ENCODE measurements around the gene TSC22D4. TPM values are rescaled to one million over a fixed set of nuclear protein-coding genes. Genes with fewer than 3 reads are reported as not detected.
"Not testable (repeated sequence)": the region's sequence is repeated elsewhere in the genome, so short reads cannot be mapped to it uniquely, and the experiment has no call there.

TSC22D4 gene
- total RNA-seq, 1 donor from 2014 or later: 42.9 TPM

DNA sequence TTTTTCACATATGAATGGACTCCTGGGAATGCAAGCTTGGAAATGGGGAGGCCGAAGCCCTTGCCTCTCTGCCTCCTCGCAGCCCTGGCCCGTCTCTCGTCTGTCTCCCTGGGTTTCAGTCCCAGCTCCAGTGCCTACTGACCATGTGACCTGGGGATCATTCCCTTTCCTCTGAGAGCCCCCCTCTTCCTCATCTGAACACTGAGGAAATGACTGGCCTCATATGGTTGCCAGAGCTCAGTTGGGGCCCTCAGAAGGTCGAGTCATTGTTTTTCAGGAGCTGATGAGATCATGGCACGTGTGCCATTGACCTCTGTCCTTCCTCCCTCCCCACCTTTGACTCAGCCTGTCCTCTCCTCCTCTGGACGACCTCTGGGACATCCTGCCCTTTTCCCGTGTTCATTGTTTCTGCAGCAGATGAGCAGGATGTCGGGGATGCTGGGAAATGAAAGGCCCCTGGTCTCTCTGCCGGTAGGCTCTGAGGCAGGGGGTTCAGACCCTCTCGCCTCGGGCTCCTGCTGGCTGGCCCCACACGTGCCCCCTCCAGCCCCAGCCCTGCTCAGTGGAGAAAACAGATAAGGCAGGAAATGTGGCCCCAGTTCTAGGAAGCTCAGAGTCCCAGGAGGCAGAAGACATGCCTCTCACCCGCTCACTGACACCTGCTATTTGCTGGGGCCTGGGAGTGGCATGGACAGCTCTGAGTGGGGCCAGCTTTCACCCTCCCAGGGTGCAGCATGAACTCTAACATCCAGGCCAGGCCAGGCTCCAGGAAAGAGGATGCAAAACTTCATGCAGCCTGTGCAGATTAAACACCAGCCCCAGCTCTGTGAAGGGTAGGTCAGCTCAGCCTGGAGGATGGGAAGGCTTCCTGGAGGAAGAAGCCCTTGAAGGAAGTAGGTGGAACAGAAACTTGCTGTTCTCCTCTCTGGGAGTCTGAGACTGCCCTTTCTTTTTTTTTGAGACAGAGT lies 34.4 kb downstream of the TSC22D4 start:
- DNase-seq (ENCODE audit: low spot score): no peak

DNA sequence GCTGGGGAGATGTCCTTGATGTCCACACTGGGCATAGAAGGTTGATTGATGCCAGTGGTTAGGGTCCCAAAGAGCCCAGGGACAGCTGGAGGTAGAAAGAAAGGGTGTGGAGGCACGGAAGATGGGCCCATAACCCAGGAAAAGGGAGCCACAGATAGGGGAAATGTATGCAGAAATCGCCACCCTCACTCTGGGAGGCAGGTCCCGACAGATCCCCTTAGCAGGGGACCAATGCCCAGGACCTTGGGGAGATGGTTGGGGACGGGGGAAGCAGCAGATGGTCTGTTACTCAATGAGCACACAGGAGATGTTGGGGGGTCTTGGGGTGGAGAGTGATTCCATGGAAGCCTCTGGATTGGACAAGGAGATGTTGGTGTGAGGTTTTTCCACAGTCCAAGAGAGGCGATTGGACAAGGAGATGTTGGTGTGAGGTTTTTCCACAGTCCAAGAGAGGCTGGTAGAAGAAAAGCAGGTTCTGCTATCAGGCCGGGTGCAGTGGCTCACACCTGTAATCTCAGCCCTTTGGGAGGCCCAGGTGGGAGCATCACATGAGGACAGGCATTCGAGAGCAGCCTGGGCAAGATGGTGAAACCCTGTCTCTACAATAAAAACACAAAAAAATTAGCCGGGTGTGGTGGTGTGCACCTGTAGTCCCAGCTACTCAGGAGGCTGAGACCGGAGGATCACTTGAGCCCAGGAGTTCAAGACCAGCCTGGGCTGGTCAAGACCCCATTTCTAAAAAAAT lies 35.7 kb downstream of the TSC22D4 start:
- no peak for DNase-seq (ENCODE audit: low spot score)

DNA sequence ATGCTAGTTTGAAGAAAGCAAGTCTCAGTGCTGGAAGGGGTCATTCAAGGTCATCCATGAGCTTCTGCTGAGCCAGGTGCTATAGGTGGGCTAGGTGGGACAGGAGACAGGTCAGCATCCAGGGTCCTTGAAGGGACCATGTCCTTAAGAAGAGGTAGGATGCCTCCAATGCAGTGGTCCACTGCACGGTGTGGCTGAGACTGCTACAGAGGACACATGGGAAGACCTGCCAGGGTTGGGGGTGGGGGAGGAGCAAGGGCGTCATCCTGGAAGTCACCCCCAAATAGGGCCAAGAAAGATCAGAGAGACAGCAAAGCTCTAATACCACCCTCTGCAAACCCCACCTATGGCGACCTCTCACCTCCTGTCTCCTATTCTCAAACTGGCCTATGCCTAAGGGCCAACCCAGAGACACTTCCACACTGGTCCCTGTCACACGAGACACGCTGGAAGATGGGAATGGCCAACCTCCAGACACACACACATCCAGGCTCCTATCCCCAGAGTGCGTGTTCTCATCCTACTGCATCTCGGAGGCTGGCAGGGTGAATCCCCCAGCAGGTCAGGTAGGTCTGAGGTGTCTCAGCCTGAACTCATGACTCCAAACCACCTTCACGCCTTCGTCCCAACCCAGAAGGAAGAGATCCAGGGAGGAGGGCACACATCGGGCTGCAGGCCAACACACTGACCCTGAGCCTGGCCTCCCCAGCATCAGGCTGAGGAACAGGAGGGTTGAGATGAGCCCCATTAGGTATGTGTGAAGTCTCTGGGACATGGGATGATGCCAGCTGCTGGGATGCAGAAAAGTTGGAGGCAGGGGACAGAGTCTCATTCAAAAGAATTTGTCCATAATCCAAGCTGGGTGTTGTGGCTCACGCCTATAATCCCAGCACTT lies 37.1 kb downstream of the TSC22D4 start:
- DNase-seq (ENCODE audit: low spot score): no peak

DNA sequence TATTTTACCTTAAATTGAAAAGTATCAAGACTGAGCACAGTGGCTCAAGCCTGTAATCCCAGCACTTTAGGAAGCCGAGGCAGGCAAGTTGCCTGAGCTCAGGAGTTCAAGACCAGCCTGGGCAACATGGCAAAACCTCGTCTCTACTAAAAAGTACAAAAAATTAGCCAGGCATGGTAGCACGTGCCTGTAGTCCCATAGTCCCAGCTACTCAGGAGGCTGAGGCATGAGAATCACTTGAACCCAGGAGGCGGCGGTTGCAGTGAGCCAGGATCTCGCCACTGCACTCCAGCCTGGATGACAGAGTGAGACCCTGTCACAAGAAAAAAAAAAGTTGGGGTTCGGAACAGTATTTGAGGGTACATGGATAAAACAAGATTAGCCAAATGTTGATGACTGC lies 39.8 kb downstream of the TSC22D4 start:
- DNase-seq (ENCODE audit: low spot score): not testable (repeated sequence)

DNA sequence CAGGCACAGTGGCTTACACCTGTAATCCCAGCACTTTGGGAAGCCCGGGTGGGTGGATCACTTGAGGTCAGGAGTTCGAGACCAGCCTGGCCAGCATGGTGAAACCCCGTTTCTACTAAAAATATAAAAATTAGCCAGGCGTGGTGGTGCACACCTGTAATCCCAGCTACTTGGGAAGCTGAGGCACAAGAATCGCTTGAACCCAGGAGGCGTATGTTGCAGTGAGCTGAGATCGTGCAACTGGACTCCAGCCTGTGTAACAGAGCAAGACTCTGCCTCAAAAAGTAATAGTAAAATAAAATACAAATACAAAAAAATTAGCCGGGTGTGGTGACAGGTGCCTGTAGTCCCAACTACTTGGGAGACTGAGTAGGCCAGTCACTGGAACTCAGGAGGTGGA lies 40.3 kb downstream of the TSC22D4 start:
- DNase-seq (ENCODE audit: low spot score): not testable (repeated sequence)

DNA sequence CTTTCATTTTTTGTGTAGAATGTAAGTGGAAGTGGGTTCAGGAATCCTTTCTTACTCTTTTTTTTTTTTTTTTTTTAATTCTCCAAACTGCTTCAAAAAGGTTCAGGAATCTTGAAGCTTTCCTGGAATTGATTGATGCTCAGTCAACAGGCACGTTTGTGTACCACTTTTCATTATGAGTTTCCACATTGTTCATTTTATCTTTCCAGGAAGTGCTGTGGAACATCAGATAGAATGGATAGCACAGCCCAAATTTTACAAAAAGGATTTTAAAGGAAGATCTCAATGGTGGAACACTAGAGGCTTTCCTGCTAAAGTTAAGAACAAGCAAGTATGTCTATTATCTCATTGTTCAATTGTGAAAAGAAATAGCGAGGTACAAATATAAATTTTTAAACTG lies 40.8 kb downstream of the TSC22D4 start:
- DNase-seq (ENCODE audit: low spot score): no peak

DNA sequence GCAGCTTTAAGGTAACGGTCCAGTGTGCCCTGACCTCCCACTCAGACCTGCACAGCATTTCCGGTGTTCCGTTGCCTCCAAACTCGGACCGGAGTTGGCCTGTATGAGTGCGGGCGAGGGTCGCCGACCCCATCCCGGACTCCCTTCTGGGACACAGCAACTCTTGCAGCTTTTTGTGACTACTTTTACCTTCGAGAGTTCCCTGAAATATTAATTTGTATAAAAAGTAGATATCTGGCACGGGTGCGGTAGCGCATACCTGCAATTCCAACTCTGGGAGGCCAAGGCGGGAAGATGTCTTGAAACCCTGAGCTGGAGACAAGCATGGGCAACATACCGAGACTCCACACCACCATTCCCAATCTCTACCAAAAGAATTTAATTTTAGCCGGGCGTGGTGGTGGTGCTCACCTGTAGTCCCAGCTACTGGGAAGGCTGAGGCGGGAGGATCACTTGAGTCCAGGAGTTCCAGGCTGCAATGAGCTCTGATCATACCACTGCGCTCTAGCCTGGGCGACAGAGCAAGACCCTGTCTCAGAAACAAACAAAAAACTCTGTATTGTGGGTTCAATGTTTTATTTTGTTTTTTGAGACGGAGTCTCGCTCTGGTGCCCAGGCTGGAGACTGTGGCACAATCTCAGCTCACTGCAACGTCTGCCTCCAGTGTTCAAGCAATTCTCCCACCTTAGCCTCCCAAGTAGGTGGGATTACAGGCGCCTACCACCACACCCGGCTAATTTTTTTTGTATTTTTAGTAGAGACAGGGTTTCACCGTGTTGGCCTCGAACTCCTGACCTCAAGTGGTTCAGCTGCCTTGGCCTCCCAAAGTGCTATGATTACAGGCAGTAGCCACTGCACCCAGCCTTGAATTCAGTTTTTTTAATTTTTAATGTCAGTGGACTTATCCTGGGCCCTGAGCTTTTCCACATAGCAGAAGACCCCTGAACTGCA lies 41.6 kb downstream of the TSC22D4 start:
- no peak for DNase-seq (ENCODE audit: low spot score)

DNA sequence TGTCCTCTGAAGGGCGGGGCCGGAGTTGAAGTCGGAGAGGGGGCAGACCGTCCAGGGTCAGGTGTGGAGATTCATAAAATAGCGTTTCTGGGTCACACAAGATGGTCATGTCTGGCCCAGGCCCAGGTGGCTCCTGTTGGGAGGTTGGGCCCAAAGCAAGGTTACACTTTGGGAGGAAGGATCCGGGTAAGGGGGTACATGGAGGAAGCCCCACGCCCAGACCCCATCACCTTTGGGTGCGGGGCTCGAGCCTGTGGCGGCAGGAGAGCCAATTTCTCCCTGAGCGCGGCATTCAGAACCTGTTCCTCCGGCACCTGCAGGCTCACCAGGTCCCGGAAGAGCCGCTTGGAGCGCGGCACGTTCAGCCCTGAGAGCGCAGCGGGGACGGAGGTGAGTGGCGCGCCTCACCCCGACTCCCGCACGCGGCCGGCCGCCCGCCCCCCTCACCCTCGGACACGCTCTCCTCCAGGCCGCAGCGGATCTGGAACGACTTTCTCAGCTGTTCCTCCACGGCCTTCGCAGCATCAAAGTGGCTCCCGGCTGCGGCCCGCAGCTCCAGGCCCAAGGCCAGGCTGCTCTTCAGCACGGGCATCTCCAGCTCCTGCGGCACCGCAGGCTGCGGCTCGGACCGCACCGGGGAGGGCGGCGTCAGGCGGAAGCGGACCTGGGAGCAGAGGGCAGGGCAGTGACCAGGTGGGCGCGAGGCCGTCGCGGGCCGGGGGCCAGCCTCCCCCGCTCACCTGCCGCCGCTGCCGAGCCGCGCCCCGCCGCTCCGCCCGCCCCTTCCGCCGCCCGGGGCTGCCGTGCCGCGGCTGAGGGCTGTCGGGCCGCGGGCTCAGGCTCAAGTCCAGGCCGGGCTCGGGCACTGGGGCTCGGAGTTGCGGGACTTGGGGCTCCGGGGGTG lies 43.4 kb downstream of the TSC22D4 start:
- peak; percentile 66 for DNase-seq (ENCODE audit: low spot score)

DNA sequence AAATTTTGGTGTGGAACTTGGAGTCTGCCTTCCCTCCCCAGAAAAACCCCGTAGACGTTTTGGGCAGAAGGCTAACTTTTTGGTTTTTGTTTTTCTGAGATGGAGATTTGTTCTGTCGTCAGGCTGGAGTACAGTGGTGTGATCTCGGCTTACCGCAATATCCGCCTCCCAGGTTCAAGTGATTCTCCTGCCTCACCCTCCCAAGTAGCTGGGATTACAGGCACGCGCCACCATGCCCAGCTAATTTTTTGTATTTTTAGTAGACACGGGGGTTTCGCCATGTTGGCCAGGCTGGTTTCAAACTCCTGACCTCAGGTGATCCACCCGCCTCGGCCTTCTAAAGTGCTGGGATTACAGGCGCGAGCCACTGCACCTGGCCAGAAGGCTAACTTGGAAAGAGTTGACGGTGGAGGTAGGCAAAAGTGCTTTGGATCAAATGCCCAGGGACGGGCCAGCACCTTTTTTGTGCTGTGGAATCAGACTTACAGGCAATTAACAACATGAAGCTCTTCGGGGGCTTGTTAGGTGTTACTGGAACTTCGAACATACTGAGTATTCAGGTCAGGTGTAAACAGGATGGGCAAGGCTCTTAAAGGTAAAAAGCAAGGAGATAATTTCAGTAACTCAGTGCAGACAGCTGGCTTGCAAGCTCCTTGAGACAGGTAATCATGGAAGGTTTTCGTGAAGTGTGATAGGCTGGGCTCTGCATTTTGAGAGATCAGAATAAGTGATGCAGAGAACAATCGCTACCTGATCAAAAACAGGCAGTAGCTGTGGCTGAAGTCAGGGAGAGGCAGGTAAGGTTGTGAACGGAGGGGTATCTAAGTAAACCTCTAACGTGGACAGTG lies 44.5 kb downstream of the TSC22D4 start:
- no peak for DNase-seq (ENCODE audit: low spot score)

DNA sequence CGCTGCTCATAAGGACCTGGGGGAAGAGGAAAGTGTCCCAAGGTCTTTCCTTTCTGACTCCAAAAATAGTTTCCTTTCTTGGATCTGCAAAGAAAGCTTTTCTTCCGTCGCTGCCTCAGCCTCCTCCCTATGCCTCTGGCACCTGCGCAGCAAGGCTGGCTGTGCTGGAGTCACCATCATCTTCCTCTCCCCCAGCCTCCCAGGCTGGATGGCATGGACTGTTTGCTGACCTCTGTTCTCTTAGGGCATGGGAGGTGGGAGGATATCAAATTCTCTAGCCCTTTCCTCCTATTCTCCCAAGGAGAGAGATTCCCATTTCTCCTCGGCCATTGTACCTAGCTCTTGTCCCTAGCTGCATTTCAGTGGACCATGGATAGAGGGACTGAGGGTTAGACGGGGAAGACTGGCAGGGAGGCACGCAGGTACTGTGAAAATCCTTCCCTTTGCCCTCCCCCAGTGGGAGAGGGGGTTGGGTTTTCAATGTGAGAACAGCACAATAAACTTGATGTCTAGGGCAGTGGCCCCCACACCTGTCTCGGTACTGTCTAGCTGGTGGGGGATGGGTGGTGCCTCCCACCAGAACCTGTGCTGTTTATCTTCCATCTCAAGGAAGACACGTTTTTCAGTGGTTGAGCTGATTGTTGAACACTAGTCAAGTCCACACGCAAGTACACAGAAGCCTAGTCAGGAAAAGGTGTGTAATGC lies 45.3 kb downstream of the TSC22D4 start:
- DNase-seq (ENCODE audit: low spot score): no peak

DNA sequence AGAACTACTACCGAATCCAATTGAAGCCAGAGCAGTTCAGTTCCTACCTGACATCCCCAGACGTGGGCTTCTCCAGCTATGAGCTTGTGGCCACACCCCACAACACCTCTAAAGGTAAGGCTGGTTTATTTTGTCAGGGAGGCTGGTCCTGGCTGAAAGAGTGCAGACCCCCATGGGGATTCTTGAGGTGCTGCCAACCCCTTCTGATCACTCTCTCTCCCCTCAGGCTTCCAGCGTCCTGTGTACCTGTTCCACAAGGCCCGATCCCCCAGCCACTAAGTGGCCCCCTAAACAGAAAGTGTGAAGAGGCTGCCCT lies 45.8 kb downstream of the TSC22D4 start:
- DNase-seq (ENCODE audit: low spot score): no peak

DNA sequence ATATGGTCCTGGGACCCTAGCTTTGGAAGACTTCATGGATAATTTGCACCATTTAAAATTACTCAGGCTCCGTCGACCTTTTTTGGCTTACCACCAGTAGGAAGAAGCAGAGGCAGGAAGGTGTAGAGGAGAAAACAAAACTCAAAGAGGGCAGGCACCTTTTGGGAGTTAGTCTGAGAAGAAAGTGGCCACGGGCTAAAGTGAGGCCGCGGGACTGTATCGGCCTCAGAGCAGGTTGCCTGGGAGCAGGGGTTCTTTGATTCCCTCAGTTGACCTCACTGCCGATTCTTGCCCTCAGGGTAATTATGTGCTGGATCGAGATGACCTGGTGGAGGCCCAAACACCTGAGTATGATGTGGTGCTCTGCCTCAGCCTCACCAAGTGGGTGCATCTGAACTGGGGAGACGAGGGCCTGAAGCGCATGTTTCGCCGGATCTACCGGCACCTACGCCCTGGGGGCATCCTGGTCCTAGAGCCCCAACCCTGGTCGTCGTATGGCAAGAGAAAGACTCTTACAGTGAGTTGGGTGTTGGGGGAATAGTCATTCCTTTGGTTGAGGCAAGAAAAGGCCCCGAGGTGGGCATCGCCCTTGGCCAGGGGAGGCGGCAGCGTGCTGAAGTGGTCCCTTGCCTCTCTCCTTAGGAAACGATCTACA lies 46.3 kb downstream of the TSC22D4 start:
- no peak for DNase-seq (ENCODE audit: low spot score)

DNA sequence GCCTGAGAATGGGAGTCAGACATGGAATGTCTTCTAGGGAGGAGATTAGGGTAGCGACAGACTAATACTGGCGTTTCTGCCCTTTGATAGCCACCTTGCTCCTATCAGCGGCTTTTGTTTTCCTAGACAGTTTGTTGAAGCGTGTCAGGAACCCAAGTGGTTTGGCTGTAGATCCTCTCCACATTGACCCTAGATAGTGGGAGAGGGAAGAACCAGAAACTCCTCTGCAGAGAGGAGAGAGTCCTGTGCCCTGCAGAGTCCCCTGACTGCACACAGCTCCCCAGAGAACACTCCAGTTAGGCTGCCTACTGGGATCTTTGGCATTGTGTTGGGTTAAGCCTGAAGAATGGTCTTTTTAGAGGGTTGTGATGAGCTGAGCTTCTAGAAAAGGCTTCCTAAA lies 47.0 kb downstream of the TSC22D4 start:
- DNase-seq (ENCODE audit: low spot score): no peak

DNA sequence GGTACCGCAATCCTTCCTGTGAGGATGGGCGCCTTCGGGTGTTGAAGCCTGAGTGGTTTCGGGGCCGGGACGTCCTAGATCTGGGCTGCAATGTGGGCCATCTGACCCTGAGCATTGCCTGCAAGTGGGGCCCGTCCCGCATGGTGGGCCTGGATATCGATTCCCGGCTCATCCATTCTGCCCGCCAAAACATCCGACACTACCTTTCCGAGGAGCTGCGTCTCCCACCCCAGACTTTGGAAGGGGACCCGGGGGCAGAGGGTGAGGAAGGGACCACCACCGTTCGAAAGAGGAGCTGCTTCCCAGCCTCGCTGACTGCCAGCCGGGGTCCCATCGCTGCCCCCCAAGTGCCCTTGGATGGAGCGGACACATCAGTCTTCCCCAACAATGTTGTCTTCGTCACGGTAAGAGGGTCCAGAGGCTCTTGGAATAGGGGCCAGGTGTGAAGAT lies 47.7 kb downstream of the TSC22D4 start:
- no peak for DNase-seq (ENCODE audit: low spot score)

DNA sequence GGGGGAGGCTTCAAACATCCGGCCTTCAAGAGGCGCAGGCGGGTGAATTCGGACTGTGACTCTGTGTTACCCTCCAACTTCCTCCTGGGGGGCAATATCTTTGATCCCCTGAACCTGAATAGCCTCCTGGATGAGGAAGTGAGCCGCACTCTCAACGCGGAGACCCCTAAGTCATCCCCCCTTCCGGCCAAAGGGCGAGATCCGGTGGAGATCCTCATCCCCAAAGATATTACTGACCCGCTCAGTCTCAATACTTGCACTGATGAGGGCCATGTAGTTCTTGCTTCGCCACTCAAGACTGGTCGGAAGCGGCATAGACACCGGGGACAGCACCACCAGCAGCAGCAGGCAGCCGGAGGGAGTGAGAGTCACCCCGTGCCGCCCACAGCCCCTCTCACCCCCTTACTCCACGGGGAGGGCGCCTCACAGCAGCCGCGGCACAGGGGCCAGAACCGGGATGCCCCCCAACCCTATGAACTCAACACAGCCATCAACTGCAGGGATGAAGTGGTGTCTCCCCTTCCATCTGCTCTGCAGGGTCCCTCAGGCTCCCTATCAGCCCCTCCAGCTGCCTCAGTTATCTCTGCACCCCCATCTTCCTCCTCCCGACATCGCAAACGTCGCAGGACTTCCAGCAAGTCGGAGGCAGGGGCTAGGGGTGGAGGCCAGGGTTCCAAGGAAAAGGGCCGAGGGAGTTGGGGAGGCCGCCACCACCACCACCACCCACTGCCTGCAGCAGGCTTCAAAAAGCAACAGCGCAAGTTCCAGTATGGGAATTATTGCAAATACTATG lies 48.3 kb downstream of the TSC22D4 start:
- no peak for DNase-seq (ENCODE audit: low spot score)

DNA sequence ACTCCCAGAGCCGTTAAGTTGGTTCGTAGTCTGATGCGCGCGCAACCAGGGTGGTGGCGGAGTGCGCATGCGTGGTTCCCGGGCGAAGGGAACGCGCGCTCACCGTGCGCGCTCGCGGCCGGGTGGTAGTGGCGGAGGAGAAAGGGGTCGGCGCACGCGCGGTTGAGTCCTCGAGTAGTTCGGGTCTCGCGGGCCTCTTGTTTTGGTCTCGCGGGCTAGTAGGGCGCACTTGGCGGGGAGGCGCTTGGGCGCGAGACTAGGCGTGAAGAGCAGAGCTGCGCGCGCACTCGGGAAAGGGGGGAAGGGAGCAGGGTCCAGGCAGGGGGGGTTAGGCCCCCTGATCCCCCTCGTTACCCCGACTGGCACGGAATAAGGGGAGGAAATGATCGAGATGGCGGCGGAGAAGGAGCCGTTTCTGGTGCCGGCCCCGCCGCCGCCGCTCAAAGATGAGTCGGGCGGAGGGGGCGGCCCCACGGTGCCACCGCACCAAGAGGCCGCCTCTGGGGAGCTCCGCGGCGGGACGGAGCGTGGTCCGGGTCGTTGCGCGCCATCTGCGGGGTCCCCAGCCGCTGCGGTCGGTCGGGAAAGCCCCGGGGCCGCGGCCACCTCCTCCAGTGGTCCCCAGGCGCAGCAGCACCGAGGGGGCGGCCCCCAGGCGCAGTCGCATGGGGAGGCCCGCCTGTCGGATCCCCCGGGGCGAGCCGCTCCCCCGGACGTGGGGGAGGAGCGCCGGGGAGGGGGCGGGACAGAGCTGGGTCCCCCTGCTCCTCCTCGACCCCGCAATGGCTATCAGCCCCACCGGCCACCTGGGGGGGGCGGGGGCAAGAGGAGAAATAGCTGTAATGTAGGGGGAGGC lies 49.1 kb downstream of the TSC22D4 start, which contains the start of gene MEPCE:
Gene MEPCE, plus strand, starts transcription at position 195 of the 856 bp plus-strand sequence. Its CDS starts 188 bp downstream, at position 383.
- DNase-seq (ENCODE audit: low spot score): peak; percentile 97

Measured in ureter (tissue), 1 donor.